AG04449 (cell line): ENCODE data around the gene BRF1.
A peak's percentile ranks its signal among the peaks of the same experiment; 100 is the strongest.

ENCODE experiments used
- CTCF ChIA-PET: fragments of 350-600 bp; formaldehyde crosslinking; extraction: SDS; loops from one replicate; lab custom pipeline; 2021; ENCODE audit warnings: antibody characterized with exemption; lab: Yijun Ruan, JAX
- POLR2A ChIA-PET: fragments of 400-600, 350-600 bp; formaldehyde crosslinking; extraction: SDS; loops from one replicate; lab custom pipeline; 2020; ENCODE audit warnings: antibody characterized with exemption, inconsistent platforms; lab: Yijun Ruan, JAX
- DNase-seq: peaks from one replicate; pipeline ENCODE4 v3.0.0-alpha.2; 2010; ENCODE audit warnings: low read depth, low spot score
- H3K4me3 ChIP-seq: 2 replicates; pipeline ENCODE4 v1.5.1; 2011; ENCODE audit warnings: low read depth, mild to moderate bottlenecking, control low read depth, low read length
- TF ChIP-seq, protein P1 (sequence below): IDR thresholded peaks from one replicate; pipeline ENCODE4 v1.5.1; 2011; ENCODE audit warnings: mild to moderate bottlenecking, moderate library complexity, low read length, control low read depth, inconsistent platforms; ENCODE audit not compliant: insufficient read depth; ENCODE audit errors: missing control alignments

The BRF1 gene

DNA sequence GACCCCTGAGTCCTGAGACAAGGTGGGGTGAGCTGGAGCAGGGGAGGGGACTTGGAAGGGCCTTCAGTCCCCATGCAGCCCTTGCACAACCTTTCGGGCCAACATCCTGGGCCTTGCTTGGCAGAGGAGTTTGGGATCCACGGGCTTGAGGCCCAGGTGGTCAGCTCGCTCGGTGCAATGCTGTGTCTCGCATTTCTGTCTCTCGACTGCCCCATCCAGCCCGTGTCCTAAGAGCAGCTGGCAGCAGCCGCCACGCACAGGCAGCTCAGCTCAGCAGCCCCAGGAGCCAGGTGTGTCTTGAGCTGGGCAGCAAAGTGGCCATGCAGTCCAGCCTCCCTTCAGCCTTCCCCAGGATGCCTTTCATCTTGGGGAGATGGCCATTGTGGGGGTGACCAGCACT lies 24.5 kb upstream of the BRF1 start:
- CTCF ChIA-PET: interaction anchor here (2.2 kb wide), 1 partner anchor 26 kb away, joined by 8 read pairs; no protein-coding TSS in a partner anchor
- TF ChIP-seq, protein P1, sequence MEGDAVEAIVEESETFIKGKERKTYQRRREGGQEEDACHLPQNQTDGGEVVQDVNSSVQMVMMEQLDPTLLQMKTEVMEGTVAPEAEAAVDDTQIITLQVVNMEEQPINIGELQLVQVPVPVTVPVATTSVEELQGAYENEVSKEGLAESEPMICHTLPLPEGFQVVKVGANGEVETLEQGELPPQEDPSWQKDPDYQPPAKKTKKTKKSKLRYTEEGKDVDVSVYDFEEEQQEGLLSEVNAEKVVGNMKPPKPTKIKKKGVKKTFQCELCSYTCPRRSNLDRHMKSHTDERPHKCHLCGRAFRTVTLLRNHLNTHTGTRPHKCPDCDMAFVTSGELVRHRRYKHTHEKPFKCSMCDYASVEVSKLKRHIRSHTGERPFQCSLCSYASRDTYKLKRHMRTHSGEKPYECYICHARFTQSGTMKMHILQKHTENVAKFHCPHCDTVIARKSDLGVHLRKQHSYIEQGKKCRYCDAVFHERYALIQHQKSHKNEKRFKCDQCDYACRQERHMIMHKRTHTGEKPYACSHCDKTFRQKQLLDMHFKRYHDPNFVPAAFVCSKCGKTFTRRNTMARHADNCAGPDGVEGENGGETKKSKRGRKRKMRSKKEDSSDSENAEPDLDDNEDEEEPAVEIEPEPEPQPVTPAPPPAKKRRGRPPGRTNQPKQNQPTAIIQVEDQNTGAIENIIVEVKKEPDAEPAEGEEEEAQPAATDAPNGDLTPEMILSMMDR: no peak
- POLR2A ChIA-PET: no interaction called here

DNA sequence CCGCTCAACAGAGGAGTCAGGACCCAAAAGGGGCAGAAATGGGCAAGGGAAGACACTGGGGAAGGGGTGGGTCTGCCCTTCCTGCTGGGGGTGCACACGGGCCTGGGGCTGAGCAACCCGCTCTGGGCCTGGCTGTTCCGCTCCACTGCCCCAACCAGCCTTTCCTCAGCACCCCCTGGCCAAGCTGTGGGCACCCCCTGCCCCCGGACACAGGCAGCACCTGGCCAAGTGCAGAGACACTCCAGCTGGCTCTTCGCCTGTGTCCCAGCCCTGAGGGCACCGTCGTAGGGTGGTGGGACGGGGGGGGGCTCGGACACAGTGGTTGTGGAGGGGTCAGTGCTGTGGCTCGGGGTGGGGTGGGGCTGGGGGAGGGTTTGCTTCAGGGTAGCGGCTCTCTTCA lies 24.1 kb upstream of the BRF1 start:
- ChIA-PET CTCF (interaction anchor here (2.2 kb wide), 1 partner anchor 27 kb away, joined by 8 read pairs; no protein-coding TSS in a partner anchor), POLR2A (interaction anchor here (0.5 kb wide), 1 partner anchor 10 kb away, joined by 6 read pairs; the partner anchor contains the start of gene PACS2)
- TF ChIP-seq, protein P1: no peak
- DNase-seq: no peak
- H3K4me3 ChIP-seq: no peak overlapping the region

More for the DNA sequence above, 24.5 kb upstream of the BRF1 start:
- no peak for DNase-seq
- H3K4me3 ChIP-seq: no peak overlapping the region

DNA sequence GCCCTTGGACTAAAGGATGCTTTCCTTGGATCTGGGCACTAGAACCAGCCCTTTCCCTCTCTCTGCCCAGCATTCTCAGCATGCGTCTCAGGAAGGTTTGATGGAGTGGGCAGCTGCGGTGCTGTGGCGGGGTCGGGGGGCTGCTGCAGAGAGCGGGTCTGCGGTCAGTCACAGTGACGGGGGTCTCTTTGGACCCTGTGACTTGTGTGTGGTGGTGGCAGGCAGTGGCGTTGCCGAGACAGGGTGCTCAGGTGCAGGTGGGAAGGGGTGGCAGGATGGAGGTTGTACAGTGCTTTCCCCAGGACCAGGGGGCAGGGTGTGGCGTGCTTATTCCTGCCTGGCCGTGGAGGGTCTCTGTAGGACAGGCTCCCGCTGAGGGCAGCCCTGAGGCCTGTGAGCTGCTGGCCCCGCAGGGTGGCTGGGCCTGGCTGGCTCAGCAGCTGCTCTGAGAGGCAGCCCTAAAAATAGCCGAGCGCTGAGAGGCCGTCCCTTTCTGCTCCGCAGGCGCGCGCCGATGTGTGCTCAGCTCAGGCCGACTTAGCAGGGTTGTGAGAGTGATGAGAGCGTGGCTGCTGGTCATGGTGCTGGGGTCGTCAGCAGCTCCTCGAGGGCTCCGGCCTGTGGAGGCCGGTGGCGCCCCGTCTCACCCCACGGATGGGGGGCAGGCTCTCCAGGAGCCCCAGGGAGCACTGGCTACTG lies 23.4 kb upstream of the BRF1 start:
- no peak for DNase-seq
- TF ChIP-seq, protein P1: no peak
- H3K4me3 ChIP-seq: no peak overlapping the region
- ChIA-PET CTCF (interaction anchor here (1.6 to 2.2 kb wide), 2 partner anchors 27 to 28 kb away, joined by 3 to 8 read pairs; no protein-coding TSS in a partner anchor), POLR2A (interaction anchor here (0.5 kb wide), 1 partner anchor 10 kb away, joined by 6 read pairs; the partner anchor contains the start of gene PACS2)

DNA sequence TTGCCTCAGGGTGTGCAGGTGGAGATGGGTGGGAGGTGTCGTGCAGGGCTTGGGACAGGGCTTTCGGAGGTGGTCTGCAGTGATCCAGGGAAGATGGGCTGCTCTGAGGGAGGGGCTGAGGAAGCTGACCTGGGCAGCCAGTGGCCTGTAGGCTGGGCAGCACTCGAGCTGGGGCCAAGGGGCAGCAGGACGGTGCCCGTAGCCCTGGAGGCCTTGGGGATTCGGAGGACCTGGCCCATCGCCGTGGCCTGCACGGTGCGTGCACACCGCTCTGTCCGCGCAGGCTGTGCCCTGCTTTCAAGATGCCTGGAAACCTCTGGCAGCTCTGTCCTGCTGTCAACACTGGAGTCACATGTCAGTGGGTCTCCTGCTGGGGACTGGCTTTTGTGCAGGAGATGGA lies 22.9 kb upstream of the BRF1 start:
- TF ChIP-seq, protein P1: no peak
- no peak for DNase-seq
- ChIA-PET CTCF (interaction anchor here (1.4 to 1.6 kb wide), 2 partner anchors 20 to 28 kb away, joined by 3 to 5 read pairs; no protein-coding TSS in a partner anchor), POLR2A (no interaction called here)
- H3K4me3 ChIP-seq: no peak overlapping the region

DNA sequence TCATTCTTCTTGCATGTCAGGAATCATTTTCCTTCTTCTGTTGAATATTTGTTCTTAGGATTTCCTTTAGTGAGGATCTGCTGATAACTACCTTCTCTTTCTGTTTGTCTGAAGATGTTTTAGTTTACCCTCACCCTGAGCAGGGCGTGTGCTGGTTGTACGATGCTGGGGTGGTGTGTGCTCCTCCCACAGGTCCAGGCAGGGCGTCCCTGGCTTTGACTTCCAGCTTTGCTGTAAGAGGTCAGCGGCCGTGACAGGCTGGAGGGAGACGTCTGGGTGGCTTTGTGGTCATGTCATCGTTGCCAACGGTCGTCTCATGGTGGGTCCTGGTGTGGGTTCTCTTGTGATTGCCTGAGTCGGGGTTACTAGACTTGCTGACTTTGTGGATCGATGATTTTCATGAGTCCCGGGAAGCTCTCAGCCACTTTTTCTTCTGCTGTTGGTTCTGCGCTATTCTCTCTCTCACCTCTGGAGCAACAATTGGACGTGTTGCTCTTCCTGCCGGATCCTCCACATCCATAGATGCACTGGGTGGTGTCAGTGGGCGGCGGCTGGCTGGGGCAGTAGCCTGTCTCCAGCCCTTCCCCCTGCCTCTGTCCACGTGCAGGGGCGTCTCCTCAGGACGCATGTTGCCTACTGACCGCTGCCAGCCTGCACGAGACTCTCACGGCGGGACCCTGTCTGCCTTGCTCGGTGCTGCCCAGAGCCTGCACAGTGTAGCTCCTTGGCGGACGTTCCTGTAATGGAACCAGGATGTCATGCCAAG lies 22.2 kb upstream of the BRF1 start:
- ChIA-PET POLR2A (no interaction called here), CTCF (interaction anchor here (1.4 to 1.6 kb wide), 2 partner anchors 21 to 29 kb away, joined by 3 to 5 read pairs; no protein-coding TSS in a partner anchor)
- TF ChIP-seq, protein P1: no peak
- DNase-seq: no peak
- no peak overlapping the region for H3K4me3 ChIP-seq

DNA sequence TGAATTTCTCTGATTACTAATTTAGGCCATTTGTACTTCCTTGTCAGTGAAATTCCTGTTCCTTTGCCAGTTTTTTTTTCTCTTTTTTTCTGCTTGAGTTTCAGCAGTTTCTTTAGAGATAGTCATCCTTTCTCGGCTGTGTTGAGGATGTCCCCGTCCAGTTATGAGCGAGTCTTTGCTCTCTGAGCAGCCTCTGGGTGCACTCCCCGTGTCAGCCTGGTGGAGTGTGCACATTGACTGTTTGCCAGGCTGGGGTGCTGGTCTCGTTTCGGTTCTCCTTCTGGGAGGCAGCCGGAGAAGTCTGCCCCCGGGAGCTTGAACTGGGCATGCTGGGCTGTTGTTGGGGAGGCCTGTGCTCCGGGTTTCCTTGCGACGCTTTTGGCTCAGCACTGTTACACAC lies 16.7 kb upstream of the BRF1 start:
- ChIA-PET POLR2A (no interaction called here), CTCF (interaction anchor here (1.7 kb wide), 1 partner anchor 34 kb away, joined by 9 read pairs; no protein-coding TSS in a partner anchor)
- no peak for DNase-seq
- TF ChIP-seq, protein P1: no peak
- 0 out of 2 replicates have a peak overlapping the region, but pooled peaks have one; percentile 3 for H3K4me3 ChIP-seq
